Fibroblast of mammary gland (primary cell): ENCODE results near the gene MAN1C1.

Source experiments
- DNase-seq: peaks from one replicate; pipeline ENCODE4 v3.0.0-alpha.2; 2010; ENCODE audit warnings: low read depth
- H3K4me3 ChIP-seq: 2 replicates; pipeline ENCODE4 v1.5.1; 2011; ENCODE audit warnings: low read depth, mild to moderate bottlenecking, low read length, moderate library complexity; ENCODE audit not compliant: control insufficient read depth
- TF ChIP-seq, protein P1 (sequence below): conservative IDR thresholded peaks from 2 replicates; pipeline ENCODE4 v1.5.1; 2011; ENCODE audit warnings: low read depth, low read length, inconsistent platforms; ENCODE audit not compliant: control insufficient read depth, insufficient read depth

Gene MAN1C1

DNA sequence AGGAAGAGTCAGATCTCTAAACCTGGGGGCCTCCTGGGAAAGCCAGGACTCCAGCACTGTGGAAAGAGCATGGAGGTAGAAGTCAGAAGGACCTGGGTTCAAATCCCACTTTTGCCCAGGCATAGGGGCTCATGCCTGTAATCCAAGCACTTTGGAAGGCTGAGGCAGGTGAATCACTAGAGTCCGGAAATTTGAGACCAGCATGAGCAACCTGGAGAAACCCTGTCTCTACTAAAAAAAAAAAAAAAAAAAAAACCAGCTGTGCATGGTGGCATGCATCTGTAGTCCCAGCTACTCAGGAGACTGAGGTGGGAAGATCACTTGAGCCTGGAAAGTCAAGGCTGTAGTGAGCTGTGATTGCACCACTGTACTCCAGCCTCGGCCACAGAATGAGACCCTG is 41.4 kb upstream of the MAN1C1 start:
- TF ChIP-seq, protein P1, sequence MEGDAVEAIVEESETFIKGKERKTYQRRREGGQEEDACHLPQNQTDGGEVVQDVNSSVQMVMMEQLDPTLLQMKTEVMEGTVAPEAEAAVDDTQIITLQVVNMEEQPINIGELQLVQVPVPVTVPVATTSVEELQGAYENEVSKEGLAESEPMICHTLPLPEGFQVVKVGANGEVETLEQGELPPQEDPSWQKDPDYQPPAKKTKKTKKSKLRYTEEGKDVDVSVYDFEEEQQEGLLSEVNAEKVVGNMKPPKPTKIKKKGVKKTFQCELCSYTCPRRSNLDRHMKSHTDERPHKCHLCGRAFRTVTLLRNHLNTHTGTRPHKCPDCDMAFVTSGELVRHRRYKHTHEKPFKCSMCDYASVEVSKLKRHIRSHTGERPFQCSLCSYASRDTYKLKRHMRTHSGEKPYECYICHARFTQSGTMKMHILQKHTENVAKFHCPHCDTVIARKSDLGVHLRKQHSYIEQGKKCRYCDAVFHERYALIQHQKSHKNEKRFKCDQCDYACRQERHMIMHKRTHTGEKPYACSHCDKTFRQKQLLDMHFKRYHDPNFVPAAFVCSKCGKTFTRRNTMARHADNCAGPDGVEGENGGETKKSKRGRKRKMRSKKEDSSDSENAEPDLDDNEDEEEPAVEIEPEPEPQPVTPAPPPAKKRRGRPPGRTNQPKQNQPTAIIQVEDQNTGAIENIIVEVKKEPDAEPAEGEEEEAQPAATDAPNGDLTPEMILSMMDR, result no peak
- no peak overlapping the region for H3K4me3 ChIP-seq
- DNase-seq, result no peak

DNA sequence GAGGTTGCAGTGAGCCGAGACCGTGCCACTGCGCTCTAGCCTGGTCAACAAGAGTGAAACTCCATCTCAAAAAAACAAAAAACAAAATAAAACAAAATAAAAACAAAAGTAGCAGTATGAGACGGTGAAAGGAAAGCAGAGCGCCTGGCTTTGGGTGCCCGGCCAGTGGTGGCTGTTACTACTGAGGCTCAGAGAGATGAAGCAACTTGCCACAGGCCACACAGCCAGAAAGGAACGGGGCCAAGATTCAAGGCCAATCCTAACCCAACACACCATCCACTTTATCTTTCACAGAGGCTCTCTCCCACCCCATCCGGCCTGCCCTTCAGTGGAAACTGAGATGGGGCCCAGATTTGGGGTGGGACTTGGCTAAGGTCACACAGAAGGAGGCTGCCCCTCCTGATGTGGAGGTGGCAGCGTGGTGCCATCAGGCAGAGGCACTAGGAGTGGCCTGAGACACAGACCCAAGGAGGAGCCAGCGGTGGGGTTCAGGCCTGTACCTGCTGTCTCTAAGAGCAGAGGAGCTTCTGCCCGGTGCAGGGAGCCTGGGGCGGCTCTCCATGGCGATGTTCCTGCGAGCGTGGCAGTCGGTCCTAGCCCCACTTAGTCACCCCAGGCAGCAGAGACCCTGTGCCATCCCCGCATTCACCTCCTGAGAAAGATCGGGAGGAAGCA is 40.0 kb upstream of the MAN1C1 start:
- TF ChIP-seq, protein P1, result no peak
- no peak for DNase-seq
- no peak overlapping the region for H3K4me3 ChIP-seq

DNA sequence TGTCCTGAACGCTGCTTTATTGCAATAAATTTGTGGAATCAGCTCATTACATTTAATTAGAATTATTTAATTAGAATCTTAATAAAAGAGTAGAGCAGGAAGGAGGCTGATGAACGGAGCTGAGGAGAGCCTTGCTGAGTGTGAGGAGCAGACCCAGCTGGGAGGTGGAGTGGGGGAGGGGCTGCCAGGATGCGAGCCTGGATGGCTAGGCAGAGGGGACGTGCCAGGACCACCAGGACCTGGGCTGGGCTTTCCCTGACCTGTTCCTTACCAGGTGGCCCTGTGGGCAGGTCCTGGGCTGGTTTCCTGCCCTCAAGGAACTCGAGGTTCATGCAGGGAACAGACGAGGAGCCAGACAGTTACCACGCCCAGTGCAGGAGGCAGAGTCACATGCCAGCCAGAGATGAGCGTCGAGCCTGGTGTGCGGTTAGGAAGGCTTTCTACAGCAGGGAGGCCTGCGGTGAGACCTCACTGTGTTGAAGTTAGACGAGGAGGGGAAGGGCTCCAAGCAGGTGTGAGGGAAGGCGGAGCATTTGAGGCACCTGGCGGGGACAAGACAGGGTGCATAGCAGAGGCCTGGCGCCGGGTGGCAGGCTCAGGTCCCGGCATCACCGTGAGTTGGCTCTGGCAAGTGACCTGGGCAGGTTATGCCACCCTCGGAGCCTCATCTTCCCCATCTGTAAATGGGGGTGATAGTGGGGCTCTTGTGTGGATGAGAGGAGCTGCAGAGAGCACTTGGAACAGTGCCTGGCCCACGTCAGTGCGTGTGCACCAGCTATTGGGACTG is 39.3 kb upstream of the MAN1C1 start:
- TF ChIP-seq, protein P1, result no peak
- DNase-seq, result no peak

DNA sequence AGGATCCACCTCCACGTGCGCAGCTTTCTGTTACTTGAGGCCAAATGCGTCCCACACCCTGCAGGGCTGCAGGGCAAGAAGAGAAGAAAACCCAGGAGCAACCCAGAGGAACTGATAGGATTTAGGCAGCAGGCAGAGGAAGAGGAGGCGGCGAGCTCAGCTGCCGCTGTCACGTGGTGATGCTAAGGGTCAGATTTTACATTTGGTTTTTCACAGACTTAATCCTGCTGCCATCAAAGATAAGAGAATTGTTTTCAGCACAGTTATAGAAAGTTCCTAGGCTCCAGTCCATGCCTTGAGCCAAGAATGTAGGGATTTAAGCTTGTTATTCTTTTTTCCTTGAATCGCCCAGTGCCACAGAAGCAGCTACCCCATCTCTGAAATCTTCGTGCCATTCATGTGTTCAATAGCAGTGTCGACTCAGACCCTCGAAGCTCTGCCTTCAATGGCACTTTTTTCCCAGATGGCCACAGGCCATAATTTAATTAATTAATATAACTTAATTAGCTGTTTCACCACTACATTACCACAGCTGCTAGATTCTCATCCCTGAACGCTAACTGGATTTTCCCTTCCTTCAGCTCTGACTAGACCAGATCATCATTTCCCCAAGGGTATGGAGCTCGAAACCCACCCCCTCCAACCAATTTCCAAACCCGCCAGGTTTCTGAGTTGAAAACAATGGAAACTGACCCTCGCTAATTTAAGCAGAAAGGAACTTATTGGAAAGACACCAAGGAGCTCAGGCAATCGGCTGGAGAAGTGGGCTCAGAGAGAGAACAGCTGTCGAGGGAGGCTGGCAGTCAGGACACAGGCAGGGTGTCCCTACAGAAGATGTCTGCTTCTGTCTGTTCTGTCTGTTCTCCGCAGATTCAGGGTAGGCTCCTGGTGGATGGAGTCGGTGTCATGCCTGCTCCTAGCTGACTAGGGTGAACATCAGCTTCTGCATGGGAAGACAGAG is 37.0 kb upstream of the MAN1C1 start:
- no peak overlapping the region for H3K4me3 ChIP-seq
- TF ChIP-seq, protein P1, result no peak
- DNase-seq, result no peak

More for the DNA sequence above, 39.3 kb upstream of the MAN1C1 start:
- no peak overlapping the region for H3K4me3 ChIP-seq

DNA sequence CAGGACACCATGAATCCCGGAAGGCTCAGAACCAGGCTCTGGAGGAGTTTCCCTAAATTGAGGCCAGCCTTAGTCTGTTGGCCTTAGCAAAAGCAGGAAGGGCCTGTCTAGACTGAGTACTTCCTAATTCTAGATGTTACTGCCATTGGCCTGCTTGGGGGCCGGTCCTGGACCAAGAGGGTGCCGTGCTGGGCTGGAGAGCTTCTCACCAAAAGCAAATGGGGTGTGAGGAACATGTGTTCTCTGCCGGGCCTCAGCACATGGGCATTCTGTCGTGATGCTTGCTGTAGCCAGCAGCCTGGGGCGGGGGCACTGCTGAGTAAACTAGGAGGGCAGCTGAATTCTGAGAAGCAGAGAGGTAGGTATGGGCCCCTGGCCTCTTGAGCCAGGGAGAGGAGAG is 35.7 kb upstream of the MAN1C1 start:
- no peak for DNase-seq
- H3K4me3 ChIP-seq, result no peak overlapping the region
- TF ChIP-seq, protein P1, result no peak

DNA sequence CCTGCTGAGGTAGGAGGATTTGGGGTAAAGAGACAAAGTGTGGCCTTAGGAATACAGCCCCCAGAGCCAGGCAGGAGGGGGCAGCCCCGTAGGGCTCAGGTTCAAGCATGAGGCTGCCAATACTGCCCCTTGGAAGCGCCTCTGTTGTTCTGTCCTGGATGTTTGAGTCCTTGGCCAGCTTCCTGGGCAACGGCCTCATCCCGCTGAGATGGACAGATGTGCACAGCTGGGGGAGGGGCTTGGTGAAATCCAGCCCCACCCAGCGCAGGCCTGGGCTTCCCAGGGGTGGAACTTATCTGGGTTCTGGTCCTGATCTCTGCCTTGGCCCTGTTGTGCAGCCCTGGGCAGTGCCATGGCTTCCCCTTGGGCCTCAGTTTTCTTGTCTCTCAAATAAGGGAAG is 34.8 kb upstream of the MAN1C1 start:
- no peak overlapping the region for H3K4me3 ChIP-seq
- no peak for DNase-seq
- TF ChIP-seq, protein P1, result no peak
